A673 (cell line): ENCODE results near the gene VPS26C. TPM values are rescaled to one million over a fixed set of nuclear protein-coding genes. Genes with fewer than 3 reads are reported as not detected.

Source experiments
- BruUV-seq: library from RNA; stranded (reverse); fragments of 400-500 nt; replicated peaks from 2 replicates; lab custom pipeline; 2021; lab: Mats Ljungman, UMichigan
- CTCF ChIA-PET: fragments of 300-600 bp; sonication (Branson Sonifier 250); formaldehyde crosslinking; loops from one replicate; lab custom pipeline; 2022; ENCODE audit warnings: antibody characterized with exemption; lab: Charles Lee
- POLR2A ChIA-PET: fragments of 300-600 bp; sonication (Branson Sonifier 250); formaldehyde crosslinking; loops from one replicate; lab custom pipeline; 2022; ENCODE audit warnings: antibody characterized with exemption; ENCODE audit not compliant: low non-redundant PET; lab: Charles Lee
- DNase-seq: peaks from one replicate; pipeline ENCODE4 v3.0.0-alpha.2; 2015; ENCODE audit warnings: low spot score
- H3K27ac ChIP-seq: fragments of 200-600 bp; sonication (generic); 2 replicates; pipeline ENCODE4 v1.5.1; 2016; ENCODE audit warnings: mixed run types, low read depth, mild to moderate bottlenecking, mixed read lengths, antibody characterized with exemption, low read length; ENCODE audit not compliant: poor library complexity, severe bottlenecking
- H3K27me3 ChIP-seq: fragments of 200-600 bp; sonication (generic); replicated peaks from 2 replicates; pipeline ENCODE4 v1.6.1; 2017; ENCODE audit warnings: mixed run types, low read depth, mild to moderate bottlenecking, mixed read lengths, antibody characterized with exemption, low read length; ENCODE audit not compliant: insufficient read depth, poor library complexity
- H3K36me3 ChIP-seq: fragments of 200-600 bp; sonication (generic); 2 replicates; pipeline ENCODE4 v1.6.1; 2016; ENCODE audit warnings: mixed run types, mild to moderate bottlenecking, mixed read lengths, antibody characterized with exemption, low read length; ENCODE audit not compliant: insufficient read depth, poor library complexity, severe bottlenecking
- H3K4me1 ChIP-seq: fragments of 200-600 bp; sonication (generic); 2 replicates; pipeline ENCODE4 v1.6.1; 2017; ENCODE audit warnings: mixed run types, mild to moderate bottlenecking, mixed read lengths, antibody characterized with exemption, low read length; ENCODE audit not compliant: insufficient read depth, poor library complexity, severe bottlenecking
- H3K4me3 ChIP-seq: fragments of 200-600 bp; sonication (generic); 2 replicates; pipeline ENCODE4 v1.5.1; 2016; ENCODE audit warnings: low read depth, mixed run types, mild to moderate bottlenecking, mixed read lengths, low read length; ENCODE audit not compliant: poor library complexity, severe bottlenecking
- H3K9me3 ChIP-seq: fragments of 200-600 bp; sonication (generic); 2 replicates; pipeline ENCODE4 v1.6.1; 2016; ENCODE audit warnings: mixed run types, low read depth, mild to moderate bottlenecking, mixed read lengths, antibody characterized with exemption, low read length; ENCODE audit not compliant: poor library complexity, severe bottlenecking
- CTCF ChIP-seq: fragments of 300-800, 200-600 bp; sonication (generic); conservative IDR thresholded peaks from 2 replicates; pipeline ENCODE4 v1.5.1; 2017; ENCODE audit warnings: low read depth, mild to moderate bottlenecking, antibody characterized with exemption, low read length, moderate library complexity, mixed read lengths
- EZH2 ChIP-seq: fragments of 200-600 bp; sonication (generic); IDR thresholded peaks from 2 replicates; pipeline ENCODE4 v1.6.1; 2017; ENCODE audit warnings: borderline replicate concordance, low read depth, mild to moderate bottlenecking, mixed read lengths, antibody characterized with exemption, low read length; ENCODE audit not compliant: poor library complexity, severe bottlenecking
- intact Hi-C: fragments of 100-400 bp; cut with micrococcal nuclease; formaldehyde crosslinking; loops from one replicate; pipeline ENCODE4 v1.10.0; 2022; ENCODE audit not compliant: unreplicated experiment
- total RNA-seq: library from RNA; stranded (reverse); gene quantifications from 2 replicates; pipeline ENCODE4 v1.2.3, GENCODE V29; 2021

The VPS26C gene
- total RNA-seq, 1 experiment from 2014 or later = 45.3 TPM

DNA sequence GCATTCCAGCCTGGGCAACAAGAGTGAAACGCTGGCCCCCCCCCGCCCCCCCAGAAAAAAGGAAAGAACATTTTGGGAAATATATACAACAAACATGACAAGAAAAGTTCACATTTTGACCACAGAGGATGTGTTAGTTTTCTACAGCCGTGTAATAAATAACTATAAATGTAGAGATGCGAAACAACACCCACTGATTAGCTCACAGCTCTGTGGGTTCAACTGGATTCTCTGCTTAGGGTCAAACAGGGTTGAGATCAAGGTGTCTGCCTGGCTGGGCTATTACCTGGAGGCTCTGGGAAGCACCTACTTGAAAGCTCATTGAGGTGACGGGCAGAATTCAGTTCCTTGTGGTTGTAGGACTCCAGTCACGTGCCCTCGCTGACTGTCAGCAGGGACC, 11.1 kb upstream of the VPS26C start:
- Histone ChIP-seq H3K9me3 (no peaks in the 10 kb centered on the region), H3K27ac (no peak overlapping the region), H3K4me1 (peaks cover 4% of the 10 kb centered on the region), H3K27me3 (no peaks in the 10 kb centered on the region), H3K36me3 (no peaks in the 10 kb centered on the region), H3K4me3 (no peak overlapping the region)
- TF ChIP-seq CTCF (no peak), EZH2 (no peak)
- BruUV-seq = no TSS peak
- intact Hi-C loops = no loop called here
- POLR2A ChIA-PET = no interaction called here
- DNase-seq = no peak
- CTCF ChIA-PET = interaction anchor here (0.6 kb wide), 1 partner anchor 320 kb away, joined by 3 read pairs; no protein-coding TSS in a partner anchor

DNA sequence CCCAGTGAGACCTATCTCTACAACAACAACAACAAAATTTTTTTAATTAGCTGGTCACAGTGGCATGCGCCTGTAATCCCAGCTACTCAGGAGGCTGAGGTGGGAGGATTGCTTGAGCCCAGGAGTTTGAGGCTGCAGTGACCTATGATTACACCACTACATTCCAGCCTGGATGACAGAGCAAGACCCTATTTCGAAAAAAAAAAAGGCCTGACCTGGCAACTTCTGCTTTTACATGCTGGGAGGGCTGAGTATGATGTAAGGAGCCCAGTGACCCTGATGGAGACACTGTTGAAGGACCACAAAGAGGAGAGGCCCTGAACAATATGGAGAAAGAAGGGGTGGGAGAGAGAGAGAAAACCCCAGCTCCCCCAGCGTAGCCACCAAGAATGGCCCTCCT, 9.2 kb upstream of the VPS26C start:
- CTCF ChIA-PET = no interaction called here

DNA sequence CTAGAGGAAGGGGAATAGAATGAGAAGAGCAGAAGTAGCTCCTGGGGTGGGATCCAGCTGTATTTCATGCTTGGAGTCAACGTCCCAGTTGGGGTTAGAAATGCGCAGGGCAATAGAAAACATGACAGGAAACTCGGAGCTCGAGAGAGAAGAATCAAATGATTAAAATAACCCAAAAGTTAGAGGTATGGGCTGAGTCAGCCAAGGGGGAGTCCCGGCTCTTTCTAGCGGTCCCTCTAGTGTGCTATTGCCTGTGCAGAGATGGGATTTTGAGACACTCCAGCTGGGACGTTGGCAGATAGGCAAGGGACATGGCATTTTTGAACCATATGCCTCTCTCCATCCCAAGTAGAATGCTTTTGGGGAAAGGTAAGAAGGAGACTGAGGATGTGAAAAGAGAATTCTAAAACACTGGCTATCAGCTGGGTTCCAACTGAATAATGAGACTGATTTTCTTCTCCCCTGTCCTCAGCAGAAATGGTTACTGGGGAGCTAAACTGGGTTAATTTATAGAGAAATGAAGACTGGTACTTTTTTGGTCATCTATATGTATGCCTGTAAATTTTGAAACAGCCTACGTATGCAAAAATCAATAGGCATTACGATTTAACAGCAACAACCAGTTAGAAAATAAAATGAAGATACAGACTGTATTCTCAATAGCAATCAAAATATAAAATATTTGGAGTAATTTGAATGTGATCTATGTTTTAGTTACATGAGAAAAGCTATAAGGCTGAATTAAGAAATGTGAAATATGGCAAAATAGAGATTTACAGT, 7.0 kb upstream of the VPS26C start:
- intact Hi-C loops = no loop called here
- peaks cover 4% of the 10 kb centered on the region for H3K4me1 ChIP-seq
- DNase-seq = no peak
- H3K36me3 ChIP-seq = no peaks in the 10 kb centered on the region
- no TSS peak for BruUV-seq
- H3K27me3 ChIP-seq = no peaks in the 10 kb centered on the region
- ChIA-PET CTCF (no interaction called here), POLR2A (no interaction called here)
- no peak for TF ChIP-seq CTCF
- no peak for TF ChIP-seq EZH2
- no peak overlapping the region for H3K27ac ChIP-seq
- no peaks in the 10 kb centered on the region for H3K9me3 ChIP-seq
- no peak overlapping the region for H3K4me3 ChIP-seq

More for the DNA sequence above, 9.2 kb upstream of the VPS26C start:
- H3K27ac ChIP-seq = no peak overlapping the region
- no peak for DNase-seq
- intact Hi-C loops = no loop called here
- no peaks in the 10 kb centered on the region for H3K36me3 ChIP-seq
- TF ChIP-seq EZH2 = no peak
- no TSS peak for BruUV-seq
- H3K4me3 ChIP-seq = no peak overlapping the region
- H3K9me3 ChIP-seq = no peaks in the 10 kb centered on the region
- POLR2A ChIA-PET = no interaction called here
- H3K27me3 ChIP-seq = no peaks in the 10 kb centered on the region
- peaks cover 4% of the 10 kb centered on the region for H3K4me1 ChIP-seq
